HG02571 (cell line): ENCODE results near the gene ANKS1A.

Experiments
- ATAC-seq: cut with Tn5 transposase; IDR thresholded peaks from one replicate; pipeline ENCODE4 v1.9.1; 2021; ENCODE audit warnings: mild to moderate bottlenecking, moderate library complexity; ENCODE audit not compliant: unreplicated experiment

ANKS1A gene

GRCh38 chr6:34955442-34955841, 66.4 kb downstream of the ANKS1A start:
- no peak for ATAC-seq

GRCh38 chr6:34957231-34957783, 68.3 kb downstream of the ANKS1A start:
- no peak for ATAC-seq

GRCh38 chr6:34958734-34959133, 69.7 kb downstream of the ANKS1A start:
- ATAC-seq: no peak

- ATAC-seq: no peak
These were observed 70.2 kb downstream of the ANKS1A start for GRCh38 chr6:34959224-34959623.

GRCh38 chr6:34961082-34961481, 72.0 kb downstream of the ANKS1A start:
- no peak for ATAC-seq

- ATAC-seq: no peak
These were observed 72.5 kb downstream of the ANKS1A start for GRCh38 chr6:34961574-34961973.

GRCh38 chr6:34964564-34964963, 75.5 kb downstream of the ANKS1A start:
- no peak for ATAC-seq

DNA sequence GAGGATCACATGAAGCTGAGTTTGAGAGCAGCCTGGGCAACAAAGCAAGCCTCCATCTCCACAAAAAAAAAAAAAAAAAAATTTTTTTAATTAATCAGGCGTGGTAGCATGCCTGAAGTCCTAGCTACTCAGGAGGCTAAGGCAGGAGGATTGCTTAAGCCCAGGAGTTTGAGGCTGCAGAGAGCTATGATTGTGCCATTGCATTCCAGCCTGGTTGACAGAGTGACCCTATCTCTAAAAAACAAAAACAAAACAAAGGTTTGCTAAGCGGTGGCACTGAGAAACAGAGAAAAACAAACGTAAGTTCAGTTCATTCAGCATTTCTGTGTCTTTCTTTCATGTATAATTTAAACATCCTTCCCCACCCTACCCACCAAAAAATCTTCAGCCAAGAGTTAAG, 78.4 kb downstream of the ANKS1A start:
- ATAC-seq: no peak

DNA sequence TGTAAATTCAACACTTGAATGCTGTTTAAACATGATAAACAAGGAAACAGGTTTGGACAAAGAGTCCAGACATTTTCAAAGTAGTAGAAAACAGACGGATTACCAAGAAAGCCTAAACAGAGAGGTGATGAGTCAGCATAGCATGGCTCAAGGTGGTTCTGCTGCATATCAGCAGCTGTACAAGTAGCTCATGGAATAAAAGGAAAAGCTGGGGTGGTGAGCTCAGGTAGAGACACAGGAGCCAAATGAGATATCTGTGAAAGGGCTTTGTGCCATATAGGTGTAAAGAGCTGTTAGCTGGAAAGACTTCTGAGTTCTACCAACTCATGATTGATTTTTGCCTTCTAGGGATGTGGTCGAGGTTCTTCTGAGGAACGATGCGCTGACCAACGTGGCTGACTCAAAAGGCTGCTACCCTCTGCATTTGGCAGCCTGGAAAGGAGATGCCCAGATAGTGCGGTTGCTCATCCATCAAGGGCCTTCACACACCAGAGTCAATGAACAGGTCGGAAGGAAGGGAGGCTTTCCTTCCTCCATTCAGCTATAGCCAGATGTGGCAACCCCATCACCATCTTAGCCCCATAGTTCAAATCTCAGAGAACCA, 80.7 kb downstream of the ANKS1A start:
- ATAC-seq: no peak

GRCh38 chr6:34970488-34970887, 81.4 kb downstream of the ANKS1A start:
- ATAC-seq: no peak

DNA sequence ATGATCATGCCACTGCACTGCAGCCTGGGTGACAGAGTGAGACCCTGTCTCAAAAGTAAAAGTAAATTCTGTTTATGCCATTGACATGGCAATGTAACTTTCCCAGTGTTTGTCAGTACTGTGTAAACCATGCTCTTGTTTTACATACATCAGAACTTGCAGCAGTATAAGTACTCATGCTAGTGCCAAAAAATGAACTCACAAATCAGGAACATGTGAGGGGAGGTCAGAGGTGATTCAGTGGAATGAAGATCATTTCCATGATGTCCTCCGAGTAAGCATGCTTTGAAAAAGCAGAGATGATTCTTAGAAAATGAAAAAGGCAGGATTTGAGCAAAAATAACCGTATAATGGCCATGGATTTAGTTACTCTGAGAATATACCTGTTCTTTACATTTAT, 81.9 kb downstream of the ANKS1A start:
- ATAC-seq: no peak

GRCh38 chr6:34973547-34974248, 84.6 kb downstream of the ANKS1A start:
- no peak for ATAC-seq

- no peak for ATAC-seq
These were observed 85.2 kb downstream of the ANKS1A start for GRCh38 chr6:34974249-34974642.

DNA sequence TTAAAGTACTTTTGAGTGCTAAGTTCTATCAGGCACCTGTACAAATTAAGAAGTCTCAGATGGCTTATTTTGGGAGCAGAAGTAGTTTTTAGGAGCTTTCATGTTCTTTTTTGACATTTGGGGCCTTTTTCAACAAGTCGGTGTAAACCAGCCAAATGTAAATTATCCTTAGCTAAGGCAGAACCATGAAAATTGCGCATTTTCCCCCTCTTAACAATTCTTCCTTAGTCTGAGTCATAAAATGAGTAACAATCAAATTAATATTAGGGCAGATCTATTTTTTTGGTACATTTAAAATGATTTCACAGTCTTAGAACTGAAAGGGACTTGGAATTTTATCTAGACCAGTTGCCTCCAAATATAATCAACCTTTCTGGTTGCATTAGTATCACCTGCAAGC, 87.2 kb downstream of the ANKS1A start:
- ATAC-seq: no peak

- no peak for ATAC-seq
These were observed 90.2 kb downstream of the ANKS1A start for GRCh38 chr6:34979218-34979617.

- no peak for ATAC-seq
These were observed 90.9 kb downstream of the ANKS1A start for GRCh38 chr6:34979994-34980393.

GRCh38 chr6:34981366-34981765, 92.3 kb downstream of the ANKS1A start:
- ATAC-seq: no peak

DNA sequence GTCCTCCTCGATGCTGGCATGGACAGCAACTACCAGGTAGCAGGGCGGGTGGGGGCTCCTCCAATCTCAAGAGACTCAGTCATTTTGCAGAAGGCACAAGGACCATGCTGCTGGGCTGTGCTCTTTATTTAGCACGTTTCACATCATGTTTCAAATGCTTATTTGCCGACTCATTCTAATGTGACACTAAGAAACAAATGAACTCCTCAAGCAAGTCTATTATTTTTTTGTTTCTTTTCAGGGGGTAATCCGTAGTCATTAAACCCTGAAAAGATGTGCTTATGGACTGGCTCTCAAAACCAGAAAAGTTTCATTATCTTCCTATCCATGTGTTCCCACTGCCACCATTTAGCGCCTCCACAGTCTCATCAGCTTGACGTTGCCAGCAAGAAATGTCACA, 92.9 kb downstream of the ANKS1A start:
- ATAC-seq: no peak

DNA sequence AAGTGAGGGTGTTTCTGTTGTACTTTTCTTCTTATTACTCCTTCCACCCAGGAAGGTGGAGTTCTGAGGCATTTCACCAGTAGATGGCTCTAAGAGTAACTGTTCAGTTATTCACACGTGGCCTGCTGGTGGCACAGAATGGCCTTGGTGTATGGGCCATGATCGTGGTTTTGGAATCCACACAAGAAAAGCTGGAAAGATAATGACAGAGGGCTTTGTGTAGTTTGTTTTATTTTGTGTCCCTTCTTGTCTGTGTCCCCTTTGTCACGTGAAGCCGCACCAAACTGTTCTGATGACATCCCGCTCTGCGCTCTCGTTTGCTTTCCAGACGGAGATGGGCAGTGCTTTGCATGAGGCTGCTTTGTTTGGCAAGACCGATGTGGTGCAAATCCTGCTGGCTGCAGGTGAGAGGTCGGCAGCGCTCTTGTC, 93.4 kb downstream of the ANKS1A start:
- ATAC-seq: no peak

DNA sequence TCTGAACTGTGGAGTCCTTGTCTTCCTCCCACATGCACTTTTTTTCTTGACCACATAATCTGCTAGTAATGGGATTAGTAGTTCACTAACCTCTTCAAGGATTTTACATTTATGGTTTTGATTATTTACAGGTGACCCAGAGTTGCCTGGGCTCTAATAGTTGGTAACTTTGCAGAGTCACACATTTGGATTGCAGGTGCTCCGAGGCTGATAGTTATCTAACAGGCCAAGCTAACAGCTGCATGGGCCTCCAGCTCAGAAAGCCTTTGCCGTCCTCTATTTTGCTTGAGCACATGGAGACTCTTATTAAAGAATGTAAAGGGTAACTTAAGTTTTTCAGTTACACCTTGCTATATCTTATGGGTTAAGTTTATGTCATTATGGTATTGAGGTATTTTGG, 95.4 kb downstream of the ANKS1A start:
- ATAC-seq: no peak

GRCh38 chr6:34985236-34985635, 96.2 kb downstream of the ANKS1A start:
- no peak for ATAC-seq

GRCh38 chr6:34986845-34987246, 97.8 kb downstream of the ANKS1A start:
- ATAC-seq: no peak

DNA sequence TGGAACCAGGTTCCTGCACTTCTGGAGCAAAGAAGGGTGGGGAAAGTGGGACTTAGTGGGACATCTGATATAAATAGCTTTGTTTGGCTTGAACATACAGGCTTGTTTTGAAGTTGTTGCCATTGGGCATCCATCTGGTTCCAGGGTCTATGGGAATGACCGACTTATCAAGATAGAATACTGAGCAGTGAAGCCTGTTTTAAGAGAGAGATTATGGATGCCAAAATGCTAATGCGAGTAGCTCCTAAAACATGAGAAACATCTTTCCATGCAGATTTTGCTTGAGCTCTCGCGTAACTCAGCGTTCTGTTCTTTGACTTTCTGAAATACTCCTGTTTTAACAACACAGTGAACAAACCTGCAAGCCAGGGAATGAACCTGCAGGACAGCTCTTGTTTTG, 98.5 kb downstream of the ANKS1A start:
- ATAC-seq: no peak
